Ovary (tissue), 3 donors: ENCODE data around the gene C21orf91.

Experiments used
- EP300 ChIP-seq: sonication (generic); formaldehyde crosslinking; IDR thresholded peaks from one replicate; pipeline ENCODE4 v1.6.1; 2017; ENCODE audit warnings: antibody characterized with exemption
- POLR2A ChIP-seq: fragments of 450-650 bp; IDR thresholded peaks from one replicate; pipeline ENCODE4 v1.6.1; 2017; ENCODE audit warnings: antibody characterized with exemption, mild to moderate bottlenecking, moderate library complexity
- TF ChIP-seq, protein P1 (sequence below), 3 donors: fragments of 450-650 bp in 2 of 3; fragments of 200-600 bp in 1 of 3; IDR thresholded peaks; one replicate each; pipeline versions ENCODE4 v1.5.1 to v1.8.0; 2016 to 2022; ENCODE audit warnings: antibody characterized with exemption in 3 of 3, mild to moderate bottlenecking in 1 of 3
- donor health status: DM: no; HTN: no; CAD: no.

DNA sequence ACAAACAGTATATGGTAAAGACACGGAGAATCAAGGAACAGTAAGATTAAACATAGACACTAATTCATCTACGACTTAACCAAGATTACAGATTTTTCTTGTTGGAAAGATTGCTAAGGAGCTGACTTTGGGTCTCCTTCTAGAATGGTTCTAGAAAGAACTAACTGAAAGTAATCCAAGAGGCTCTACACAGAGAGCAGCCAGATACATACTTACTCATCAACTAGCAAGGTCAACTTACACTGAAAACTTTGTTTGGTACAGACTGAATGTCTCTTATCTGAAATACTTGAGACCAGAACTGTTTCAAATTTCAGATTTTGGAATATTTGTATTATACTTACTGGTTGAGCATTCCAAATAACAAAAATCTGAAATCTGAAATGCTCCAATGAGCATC is 5.8 kb downstream of the C21orf91 start:
- TF ChIP-seq, protein P1, sequence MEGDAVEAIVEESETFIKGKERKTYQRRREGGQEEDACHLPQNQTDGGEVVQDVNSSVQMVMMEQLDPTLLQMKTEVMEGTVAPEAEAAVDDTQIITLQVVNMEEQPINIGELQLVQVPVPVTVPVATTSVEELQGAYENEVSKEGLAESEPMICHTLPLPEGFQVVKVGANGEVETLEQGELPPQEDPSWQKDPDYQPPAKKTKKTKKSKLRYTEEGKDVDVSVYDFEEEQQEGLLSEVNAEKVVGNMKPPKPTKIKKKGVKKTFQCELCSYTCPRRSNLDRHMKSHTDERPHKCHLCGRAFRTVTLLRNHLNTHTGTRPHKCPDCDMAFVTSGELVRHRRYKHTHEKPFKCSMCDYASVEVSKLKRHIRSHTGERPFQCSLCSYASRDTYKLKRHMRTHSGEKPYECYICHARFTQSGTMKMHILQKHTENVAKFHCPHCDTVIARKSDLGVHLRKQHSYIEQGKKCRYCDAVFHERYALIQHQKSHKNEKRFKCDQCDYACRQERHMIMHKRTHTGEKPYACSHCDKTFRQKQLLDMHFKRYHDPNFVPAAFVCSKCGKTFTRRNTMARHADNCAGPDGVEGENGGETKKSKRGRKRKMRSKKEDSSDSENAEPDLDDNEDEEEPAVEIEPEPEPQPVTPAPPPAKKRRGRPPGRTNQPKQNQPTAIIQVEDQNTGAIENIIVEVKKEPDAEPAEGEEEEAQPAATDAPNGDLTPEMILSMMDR (IDR thresholded peaks at IDR 0.05) = no peak
- no peak for TF ChIP-seq EP300
- TF ChIP-seq POLR2A = no peak
